Sigmoid colon (tissue), 7 donors: ENCODE results near the gene FXYD3. TPM values are rescaled to one million over a fixed set of nuclear protein-coding genes. Genes with fewer than 3 reads are reported as not detected.

Experiments
- DNase-seq: peaks from one replicate; pipeline ENCODE4 v3.0.0-alpha.2; 2019
- H3K27ac ChIP-seq, 4 donors: fragments of 200-600 bp; sonication (generic); one replicate each; pipeline ENCODE4 v1.5.1; 2016 to 2019; ENCODE audit warnings: mild to moderate bottlenecking in 1 of 4
- H3K27me3 ChIP-seq, 3 donors: fragments of 200-600 bp; sonication (generic); one replicate each; pipeline ENCODE4 v1.5.1; 2019; ENCODE audit warnings: mild to moderate bottlenecking in 1 of 3
- H3K36me3 ChIP-seq, 4 donors: fragments of 200-600 bp; sonication (generic); one replicate each; pipeline ENCODE4 v1.5.1; 2016 to 2019
- H3K4me1 ChIP-seq, 4 donors: fragments of 200-600 bp; sonication (generic); one replicate each; pipeline ENCODE4 v1.5.1; 2017 to 2019
- H3K4me3 ChIP-seq, 4 donors: fragments of 200-600 bp; sonication (generic); one replicate each; pipeline ENCODE4 v1.5.1; 2017 to 2019; ENCODE audit warnings: mild to moderate bottlenecking in 2 of 4, moderate library complexity in 1 of 4
- H3K9me3 ChIP-seq, 4 donors: fragments of 200-600 bp in 3 of 4; sonication (generic) in 3 of 4; one replicate each; pipeline versions ENCODE4 v1.5.1 to v1.6.1; 2013 to 2019
- EP300 ChIP-seq, 4 donors: sonication (generic); formaldehyde crosslinking; IDR thresholded peaks; one replicate each; pipeline ENCODE4 v1.6.1; 2017; ENCODE audit warnings: antibody characterized with exemption in 4 of 4
- POLR2A ChIP-seq, 2 donors: fragments of 450-650 bp; IDR thresholded peaks; one replicate each; pipeline ENCODE4 v1.6.1; 2016; ENCODE audit warnings: antibody characterized with exemption in 2 of 2, mild to moderate bottlenecking in 2 of 2, moderate library complexity in 2 of 2
- POLR2AphosphoS5 ChIP-seq, 4 donors: sonication (generic); formaldehyde crosslinking; IDR thresholded peaks; one replicate each; pipeline ENCODE4 v1.6.1; 2017; ENCODE audit warnings: antibody characterized with exemption in 4 of 4
- WGBS, 2 donors: extraction: QIAGEN DNeasy Blood & Tissue Kit; methylation state at CpG; one replicate each; pipeline ENCODE4 v1.1.7; 2013; 5-methylcytosine and 5-hydroxymethylcytosine counted together
- intact Hi-C: fragments of 100-400 bp; cut with DNase I; formaldehyde crosslinking; loops from one replicate; pipeline ENCODE4 v1.15.1; 2023
- polyA plus RNA-seq, 3 donors: library from polyadenylated mRNA; stranded (reverse); fragments of 200-250 nt; gene quantifications; one replicate each; pipeline ENCODE4 v1.2.3, GENCODE V29; 2013
- total RNA-seq, 4 donors: library from RNA; depleted of rRNA; stranded (reverse); fragments of >200 nt; gene quantifications; one replicate each; pipeline ENCODE4 v1.1.0, GENCODE V29; 2016
- TF ChIP-seq, protein P1 (sequence below), 4 experiments: fragments of 450-650 bp in 3 of 4; fragments of 200-600 bp in 1 of 4; IDR thresholded peaks; one replicate each; pipeline ENCODE4 v1.5.1; 2016 to 2019; ENCODE audit warnings: antibody characterized with exemption in 4 of 4, mild to moderate bottlenecking in 3 of 4, moderate library complexity in 2 of 4
- donor health status: healthy with polysubstance abuse.
- donor health status: Bipolar disorder and iron deficiency.
- donor health status: healthy.

Gene FXYD3
- total and polyA plus RNA-seq, 7 donors = 3.7 to 3,333 (median 15.3) TPM

DNA sequence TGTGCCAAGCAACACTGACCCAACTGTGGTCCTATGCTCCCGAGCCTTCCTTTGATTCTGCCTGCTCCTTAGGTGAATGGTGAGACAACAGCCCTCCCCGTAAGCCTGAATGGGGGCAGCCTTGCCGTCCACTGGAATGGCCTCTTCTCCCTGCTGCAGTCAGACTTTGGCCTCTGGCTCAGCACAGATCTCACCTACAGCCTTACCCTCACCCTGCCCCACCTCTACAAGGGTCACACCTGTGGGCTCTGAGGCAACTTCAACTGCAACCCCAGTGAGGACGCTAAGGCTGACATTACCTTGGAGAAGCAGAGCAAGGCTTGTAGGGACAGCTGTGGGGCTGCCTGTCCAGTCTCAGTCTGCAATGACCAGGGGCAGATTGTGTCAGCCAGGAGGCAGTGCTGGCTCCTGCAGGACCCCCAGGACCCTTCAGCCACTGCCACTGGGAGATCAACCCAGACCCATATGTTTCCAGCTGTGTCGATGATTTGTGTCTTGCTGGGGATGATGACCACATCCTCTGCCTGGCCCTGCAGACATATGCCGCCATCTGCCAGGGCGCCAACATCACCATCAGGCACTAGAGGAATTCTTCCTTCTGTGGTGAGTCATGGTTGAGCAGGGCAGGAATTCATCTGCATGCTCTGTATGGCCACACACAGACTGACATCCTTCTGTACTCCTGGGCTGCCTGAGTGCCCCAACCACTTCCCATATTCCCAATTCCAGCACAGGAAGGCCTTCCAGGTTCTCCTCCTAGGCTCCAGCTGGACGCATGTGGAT, 27.3 kb upstream of the FXYD3 start:
- WGBS, 2 donors = 72 to 77% methylated on average over 8 of the region's 8 CpGs
- H3K27ac ChIP-seq = no peak overlapping the region
- TF ChIP-seq POLR2AphosphoS5 (IDR thresholded peaks at IDR 0.05) = no peak
- TF ChIP-seq POLR2A (IDR thresholded peaks at IDR 0.05) = no peak
- TF ChIP-seq, protein P1, sequence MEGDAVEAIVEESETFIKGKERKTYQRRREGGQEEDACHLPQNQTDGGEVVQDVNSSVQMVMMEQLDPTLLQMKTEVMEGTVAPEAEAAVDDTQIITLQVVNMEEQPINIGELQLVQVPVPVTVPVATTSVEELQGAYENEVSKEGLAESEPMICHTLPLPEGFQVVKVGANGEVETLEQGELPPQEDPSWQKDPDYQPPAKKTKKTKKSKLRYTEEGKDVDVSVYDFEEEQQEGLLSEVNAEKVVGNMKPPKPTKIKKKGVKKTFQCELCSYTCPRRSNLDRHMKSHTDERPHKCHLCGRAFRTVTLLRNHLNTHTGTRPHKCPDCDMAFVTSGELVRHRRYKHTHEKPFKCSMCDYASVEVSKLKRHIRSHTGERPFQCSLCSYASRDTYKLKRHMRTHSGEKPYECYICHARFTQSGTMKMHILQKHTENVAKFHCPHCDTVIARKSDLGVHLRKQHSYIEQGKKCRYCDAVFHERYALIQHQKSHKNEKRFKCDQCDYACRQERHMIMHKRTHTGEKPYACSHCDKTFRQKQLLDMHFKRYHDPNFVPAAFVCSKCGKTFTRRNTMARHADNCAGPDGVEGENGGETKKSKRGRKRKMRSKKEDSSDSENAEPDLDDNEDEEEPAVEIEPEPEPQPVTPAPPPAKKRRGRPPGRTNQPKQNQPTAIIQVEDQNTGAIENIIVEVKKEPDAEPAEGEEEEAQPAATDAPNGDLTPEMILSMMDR (IDR thresholded peaks at IDR 0.05) = no peak
- TF ChIP-seq EP300 (IDR thresholded peaks at IDR 0.05) = no peak
- H3K27me3 ChIP-seq = peaks cover 0 to 27% (median 23%) of the 10 kb centered on the region in 3 donors
- H3K9me3 ChIP-seq = no peaks in the 10 kb centered on the region
- intact Hi-C loops = no loop called here
- no peak for DNase-seq
- no peak overlapping the region for H3K4me3 ChIP-seq
- H3K36me3 ChIP-seq = no peaks in the 10 kb centered on the region
- peaks cover 0 to 11% (median 7%) of the 10 kb centered on the region in 4 donors for H3K4me1 ChIP-seq

DNA sequence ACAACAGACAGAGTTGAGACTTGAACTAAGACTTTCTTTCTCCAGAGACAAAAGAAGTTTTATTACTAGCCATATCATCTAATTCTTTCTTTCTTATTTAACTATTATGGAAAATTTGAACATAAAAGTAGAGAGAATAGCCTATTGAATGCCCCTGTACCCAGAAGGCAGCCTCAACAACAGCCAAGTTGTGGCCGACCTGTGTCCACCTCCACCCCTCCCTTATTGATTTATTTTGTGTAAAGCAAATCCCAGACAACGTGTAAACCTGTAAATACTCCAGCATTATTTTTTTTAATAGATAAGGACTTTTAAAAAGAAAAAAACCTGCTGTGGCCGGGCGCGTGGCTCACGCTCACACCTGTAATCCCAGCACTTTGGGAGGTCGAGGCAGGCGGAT, 26.1 kb upstream of the FXYD3 start:
- TF ChIP-seq, protein P1 (IDR thresholded peaks at IDR 0.05) = no peak
- TF ChIP-seq POLR2AphosphoS5 (IDR thresholded peaks at IDR 0.05) (no peak), POLR2A (IDR thresholded peaks at IDR 0.05) (no peak), EP300 (IDR thresholded peaks at IDR 0.05) (no peak)
- H3K27ac ChIP-seq = no peak overlapping the region
- peaks cover 0 to 27% (median 23%) of the 10 kb centered on the region in 3 donors for H3K27me3 ChIP-seq
- H3K4me1 ChIP-seq = peaks cover 0 to 11% (median 7%) of the 10 kb centered on the region in 4 donors
- H3K36me3 ChIP-seq = no peaks in the 10 kb centered on the region
- H3K9me3 ChIP-seq = no peaks in the 10 kb centered on the region
- H3K4me3 ChIP-seq = no peak overlapping the region
- 82 to 88% methylated on average over 8 of the region's 8 CpGs for WGBS, 2 donors
- DNase-seq = no peak
- intact Hi-C loops = no loop called here

- TF ChIP-seq POLR2A (IDR thresholded peaks at IDR 0.05) (no peak), POLR2AphosphoS5 (IDR thresholded peaks at IDR 0.05) (no peak), EP300 (IDR thresholded peaks at IDR 0.05) (no peak)
- TF ChIP-seq, protein P1 (IDR thresholded peaks at IDR 0.05) = no peak
- H3K4me1 ChIP-seq = peaks cover 0 to 11% (median 7%) of the 10 kb centered on the region in 4 donors
- WGBS, 2 donors = 47 to 48% methylated on average over 9 of the region's 9 CpGs
- no peaks in the 10 kb centered on the region for H3K9me3 ChIP-seq
- peaks cover 0 to 27% (median 23%) of the 10 kb centered on the region in 3 donors for H3K27me3 ChIP-seq
- intact Hi-C loops = loop anchor here (2.0 to 5.0 kb wide), 2 partner anchors 23 to 118 kb away; no protein-coding TSS in a partner anchor
- DNase-seq = no peak
- no peaks in the 10 kb centered on the region for H3K36me3 ChIP-seq
- H3K27ac ChIP-seq = no peak overlapping the region
- no peak overlapping the region for H3K4me3 ChIP-seq
Measured at GRCh38 chr19:35090160-35090505, 25.5 kb upstream of the FXYD3 start.

DNA sequence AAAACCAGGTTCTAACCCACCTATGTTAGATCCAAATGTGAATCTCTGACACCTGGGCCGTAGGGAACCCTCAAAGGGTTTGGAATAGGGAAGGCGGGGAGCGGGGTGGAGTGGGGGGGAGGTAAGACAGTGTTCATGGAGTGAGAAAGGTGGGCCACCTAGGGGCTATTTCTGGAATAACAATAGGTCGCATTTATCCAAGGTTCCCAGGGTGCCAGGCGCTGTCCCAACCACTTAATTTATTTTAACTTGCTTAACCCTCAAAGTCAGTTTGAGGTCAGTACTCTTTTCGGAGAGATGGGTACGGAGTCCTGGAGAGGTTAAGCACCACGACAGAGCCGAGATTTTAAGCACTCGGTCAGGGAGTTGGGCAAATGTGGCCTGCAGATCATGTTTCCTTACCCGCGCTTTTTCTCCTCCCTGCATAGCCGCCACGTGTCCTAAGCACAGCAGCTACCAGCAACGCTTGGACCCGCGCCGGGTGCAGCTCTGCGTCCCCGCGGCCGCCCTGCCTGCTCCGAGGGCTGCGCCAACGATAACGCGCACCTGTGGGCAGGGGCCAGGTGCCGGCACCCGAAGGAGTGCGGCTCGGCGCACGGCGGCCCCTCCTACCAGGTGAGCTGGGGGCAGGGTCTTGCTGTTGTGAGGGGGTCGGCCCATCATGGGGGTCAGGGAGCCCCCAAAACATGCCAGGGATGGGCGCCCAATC, 25.0 kb upstream of the FXYD3 start:
- Histone ChIP-seq H3K27ac (no peak overlapping the region), H3K4me3 (no peak overlapping the region), H3K36me3 (no peaks in the 10 kb centered on the region), H3K4me1 (peaks cover 0 to 11% (median 7%) of the 10 kb centered on the region in 4 donors), H3K27me3 (peaks cover 0 to 27% (median 23%) of the 10 kb centered on the region in 3 donors), H3K9me3 (no peaks in the 10 kb centered on the region)
- WGBS, 2 donors = 19 to 31% methylated on average over 36 of the region's 36 CpGs
- intact Hi-C loops = loop anchor here (2.0 to 5.0 kb wide), 2 partner anchors 24 to 118 kb away; no protein-coding TSS in a partner anchor
- DNase-seq = no peak
- TF ChIP-seq POLR2A (IDR thresholded peaks at IDR 0.05) = no peak
- TF ChIP-seq, protein P1 (IDR thresholded peaks at IDR 0.05) = peak in 2 of 4 experiments; percentile 41 to 61
